Measurements from ENCODE around the gene ARL6.

GRCh38 chr3:97841956-97842355, 77.4 kb downstream of the ARL6 start:
- TF ChIP-seq CTCF (IDR thresholded peaks at IDR 0.05) (no peak), EP300 (IDR thresholded peaks at IDR 0.05) (no peak)
